ENCODE measurements around the gene SPPL2B.

SPPL2B gene

DNA sequence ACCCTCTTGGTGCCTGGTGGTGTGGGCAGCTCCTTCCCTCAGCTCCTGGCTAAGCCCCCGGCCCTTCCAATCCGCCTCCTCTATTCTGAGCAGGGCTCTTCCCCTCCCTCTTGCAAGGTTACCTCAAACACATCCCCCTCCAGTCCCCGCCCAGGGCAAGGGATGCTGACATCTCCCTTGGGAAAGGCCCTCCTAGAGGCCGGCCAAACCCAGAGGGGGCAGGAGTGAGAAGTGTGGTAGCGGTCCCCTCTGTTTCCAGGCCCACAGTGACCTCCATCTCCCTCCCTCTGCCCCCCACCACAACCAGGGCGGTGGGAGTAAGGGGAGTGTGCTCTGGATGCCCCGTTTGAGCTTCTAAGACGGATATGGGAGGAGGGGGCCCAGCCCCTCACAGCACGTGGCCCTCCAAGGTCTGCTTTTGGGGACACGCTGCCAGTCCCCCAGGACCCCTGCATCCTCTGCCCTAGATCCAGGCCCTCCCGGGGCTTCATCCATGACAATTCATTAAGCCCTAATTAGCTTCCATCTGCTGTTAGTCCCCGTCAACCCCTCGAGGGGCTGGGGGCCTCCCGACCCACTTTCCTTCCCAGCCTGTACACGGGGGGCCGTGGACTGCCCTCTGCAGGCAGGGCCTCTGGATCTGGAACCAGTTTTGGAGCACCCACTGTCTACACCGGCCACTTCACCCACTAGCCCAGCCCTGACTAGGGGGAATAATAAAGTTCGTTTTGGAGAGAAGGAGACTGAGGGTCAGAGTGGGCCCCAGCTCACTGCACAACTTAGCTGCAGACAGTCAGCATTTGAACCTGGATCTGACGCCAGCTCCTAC is 22.8 kb upstream of the SPPL2B start:
- DNase-seq (ENCODE audit: extremely low read depth, low read depth) = no peak
- TF ChIP-seq, protein P1, sequence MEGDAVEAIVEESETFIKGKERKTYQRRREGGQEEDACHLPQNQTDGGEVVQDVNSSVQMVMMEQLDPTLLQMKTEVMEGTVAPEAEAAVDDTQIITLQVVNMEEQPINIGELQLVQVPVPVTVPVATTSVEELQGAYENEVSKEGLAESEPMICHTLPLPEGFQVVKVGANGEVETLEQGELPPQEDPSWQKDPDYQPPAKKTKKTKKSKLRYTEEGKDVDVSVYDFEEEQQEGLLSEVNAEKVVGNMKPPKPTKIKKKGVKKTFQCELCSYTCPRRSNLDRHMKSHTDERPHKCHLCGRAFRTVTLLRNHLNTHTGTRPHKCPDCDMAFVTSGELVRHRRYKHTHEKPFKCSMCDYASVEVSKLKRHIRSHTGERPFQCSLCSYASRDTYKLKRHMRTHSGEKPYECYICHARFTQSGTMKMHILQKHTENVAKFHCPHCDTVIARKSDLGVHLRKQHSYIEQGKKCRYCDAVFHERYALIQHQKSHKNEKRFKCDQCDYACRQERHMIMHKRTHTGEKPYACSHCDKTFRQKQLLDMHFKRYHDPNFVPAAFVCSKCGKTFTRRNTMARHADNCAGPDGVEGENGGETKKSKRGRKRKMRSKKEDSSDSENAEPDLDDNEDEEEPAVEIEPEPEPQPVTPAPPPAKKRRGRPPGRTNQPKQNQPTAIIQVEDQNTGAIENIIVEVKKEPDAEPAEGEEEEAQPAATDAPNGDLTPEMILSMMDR (IDR thresholded peaks at IDR 0.05; ENCODE audit: low read depth, low read length) = no peak

DNA sequence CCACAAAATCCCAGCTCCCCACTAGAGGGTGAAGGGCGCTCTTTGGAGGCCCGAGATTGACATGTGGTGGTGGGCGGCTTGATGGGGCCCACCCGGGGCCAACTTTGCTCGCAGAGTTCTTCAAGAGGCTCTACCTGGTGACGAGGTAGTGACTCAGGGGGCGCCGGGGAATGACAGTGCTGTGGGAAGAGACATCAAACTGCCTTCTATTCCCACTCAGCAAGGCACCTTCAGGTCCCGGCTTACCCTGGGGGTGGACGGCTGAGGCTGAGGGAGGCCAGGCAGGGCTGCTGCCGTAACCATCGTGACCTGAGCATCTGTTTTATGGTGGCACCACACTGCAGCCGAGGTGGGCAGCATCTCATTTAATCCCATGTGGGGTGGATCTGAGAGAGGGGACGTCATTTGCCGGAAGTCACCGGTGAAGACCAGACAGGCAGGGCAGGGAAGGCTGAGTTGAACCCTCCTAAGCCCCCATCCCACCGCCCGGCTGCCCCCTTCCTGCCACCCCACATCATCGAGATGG is 22.1 kb upstream of the SPPL2B start:
- TF ChIP-seq, protein P1 (IDR thresholded peaks at IDR 0.05; ENCODE audit: low read depth, low read length) = no peak
- DNase-seq (ENCODE audit: extremely low read depth, low read depth) = no peak

GRCh38 chr19:2306971-2307370 is 21.5 kb upstream of the SPPL2B start:
- TF ChIP-seq, protein P1 (IDR thresholded peaks at IDR 0.05; ENCODE audit: low read depth, low read length) = no peak
- no peak for DNase-seq (ENCODE audit: extremely low read depth, low read depth)

DNA sequence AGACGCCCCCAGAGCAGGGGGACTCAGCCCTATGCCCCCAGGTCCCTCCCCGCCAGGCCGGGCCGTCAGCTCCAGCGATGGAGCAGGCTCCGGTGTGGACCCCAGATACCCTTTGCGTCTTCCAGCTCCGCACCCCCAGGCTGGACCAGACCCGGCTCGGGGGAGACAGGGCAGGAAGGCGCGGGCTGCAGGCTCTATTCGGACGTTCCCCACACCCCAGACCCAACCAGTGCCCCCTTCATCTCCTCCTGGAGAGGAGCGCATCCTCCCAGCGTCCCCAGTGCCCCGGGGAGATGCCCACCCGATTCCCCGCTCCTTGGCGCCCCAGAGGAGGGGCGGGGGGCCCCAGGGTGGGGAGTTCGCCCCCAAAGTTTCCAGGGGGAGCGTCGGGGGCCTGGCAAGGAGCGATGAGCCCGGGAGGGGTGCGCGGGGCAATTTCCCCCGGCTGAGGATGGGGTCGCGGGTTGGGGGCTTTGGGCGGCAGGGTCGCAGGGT is 20.9 kb upstream of the SPPL2B start:
- TF ChIP-seq, protein P1 (IDR thresholded peaks at IDR 0.05; ENCODE audit: low read depth, low read length) = no peak
- DNase-seq (ENCODE audit: extremely low read depth, low read depth) = no peak

DNA sequence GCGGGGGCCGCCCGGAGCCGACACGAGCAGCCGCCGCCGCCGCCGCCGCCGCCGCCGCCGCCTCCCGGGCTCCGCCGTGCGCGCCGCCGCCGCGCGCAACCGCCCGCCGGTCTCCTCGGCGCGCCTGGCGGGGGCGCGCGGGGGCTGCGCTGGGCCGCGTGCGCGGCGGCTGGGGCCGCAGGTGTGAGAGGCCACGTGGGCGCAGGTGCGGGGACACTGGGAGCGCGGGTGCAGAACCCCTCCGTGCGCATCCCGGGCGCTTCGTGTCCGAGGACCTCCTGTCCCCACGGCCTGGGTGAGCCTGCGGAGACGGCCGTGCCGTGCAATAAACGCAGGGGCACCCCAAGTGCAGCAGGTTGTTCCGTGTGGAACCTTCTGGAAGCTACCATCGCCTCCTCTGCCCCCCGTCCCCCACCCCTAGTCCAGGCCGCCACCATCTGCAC is 20.3 kb upstream of the SPPL2B start, which contains the start of gene LINGO3:
Gene LINGO3, minus strand, starts transcription at position 41 of the 443 bp plus-strand sequence. CDS start 16,378 bp downstream, outside the sequence.
- no peak for DNase-seq (ENCODE audit: extremely low read depth, low read depth)

GRCh38 chr19:2309734-2310362 is 18.6 kb upstream of the SPPL2B start:
- DNase-seq (ENCODE audit: extremely low read depth, low read depth) = no peak
- TF ChIP-seq, protein P1 (IDR thresholded peaks at IDR 0.05; ENCODE audit: low read depth, low read length) = no peak

More for the DNA sequence above, 20.3 kb upstream of the SPPL2B start, which contains the start of gene LINGO3:
- TF ChIP-seq, protein P1 (IDR thresholded peaks at IDR 0.05; ENCODE audit: low read depth, low read length) = no peak
